Measurements from ENCODE around the gene MAU2. TPM values are rescaled to one million over a fixed set of nuclear protein-coding genes. Genes with fewer than 3 reads are reported as not detected.

MAU2 gene
- total and polyA plus RNA-seq, 2 of the 13 experiments (the other 11 are each of a cell fraction or from before 2014, with no cell fraction given) = 16.8 to 33.8 TPM

- TF ChIP-seq, protein P1, sequence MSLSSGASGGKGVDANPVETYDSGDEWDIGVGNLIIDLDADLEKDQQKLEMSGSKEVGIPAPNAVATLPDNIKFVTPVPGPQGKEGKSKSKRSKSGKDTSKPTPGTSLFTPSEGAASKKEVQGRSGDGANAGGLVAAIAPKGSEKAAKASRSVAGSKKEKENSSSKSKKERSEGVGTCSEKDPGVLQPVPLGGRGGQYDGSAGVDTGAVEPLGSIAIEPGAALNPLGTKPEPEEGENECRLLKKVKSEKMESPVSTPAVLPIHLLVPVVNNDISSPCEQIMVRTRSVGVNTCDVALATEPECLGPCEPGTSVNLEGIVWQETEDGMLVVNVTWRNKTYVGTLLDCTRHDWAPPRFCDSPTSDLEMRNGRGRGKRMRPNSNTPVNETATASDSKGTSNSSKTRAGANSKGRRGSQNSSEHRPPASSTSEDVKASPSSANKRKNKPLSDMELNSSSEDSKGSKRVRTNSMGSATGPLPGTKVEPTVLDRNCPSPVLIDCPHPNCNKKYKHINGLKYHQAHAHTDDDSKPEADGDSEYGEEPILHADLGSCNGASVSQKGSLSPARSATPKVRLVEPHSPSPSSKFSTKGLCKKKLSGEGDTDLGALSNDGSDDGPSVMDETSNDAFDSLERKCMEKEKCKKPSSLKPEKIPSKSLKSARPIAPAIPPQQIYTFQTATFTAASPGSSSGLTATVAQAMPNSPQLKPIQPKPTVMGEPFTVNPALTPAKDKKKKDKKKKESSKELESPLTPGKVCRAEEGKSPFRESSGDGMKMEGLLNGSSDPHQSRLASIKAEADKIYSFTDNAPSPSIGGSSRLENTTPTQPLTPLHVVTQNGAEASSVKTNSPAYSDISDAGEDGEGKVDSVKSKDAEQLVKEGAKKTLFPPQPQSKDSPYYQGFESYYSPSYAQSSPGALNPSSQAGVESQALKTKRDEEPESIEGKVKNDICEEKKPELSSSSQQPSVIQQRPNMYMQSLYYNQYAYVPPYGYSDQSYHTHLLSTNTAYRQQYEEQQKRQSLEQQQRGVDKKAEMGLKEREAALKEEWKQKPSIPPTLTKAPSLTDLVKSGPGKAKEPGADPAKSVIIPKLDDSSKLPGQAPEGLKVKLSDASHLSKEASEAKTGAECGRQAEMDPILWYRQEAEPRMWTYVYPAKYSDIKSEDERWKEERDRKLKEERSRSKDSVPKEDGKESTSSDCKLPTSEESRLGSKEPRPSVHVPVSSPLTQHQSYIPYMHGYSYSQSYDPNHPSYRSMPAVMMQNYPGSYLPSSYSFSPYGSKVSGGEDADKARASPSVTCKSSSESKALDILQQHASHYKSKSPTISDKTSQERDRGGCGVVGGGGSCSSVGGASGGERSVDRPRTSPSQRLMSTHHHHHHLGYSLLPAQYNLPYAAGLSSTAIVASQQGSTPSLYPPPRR (CRISPR knock-in tag; IDR thresholded peaks at IDR 0.05; ENCODE audit: borderline replicate concordance) = no peak; the same call in 1 of the 2 replicates
- TF ChIP-seq ETV6 (CRISPR knock-in tag; conservative IDR thresholded peaks at IDR 0.05) (no peak), ZNF432 (CRISPR knock-in tag; IDR thresholded peaks at IDR 0.05; ENCODE audit: borderline replicate concordance) (no peak), ZFP1 (CRISPR knock-in tag; IDR thresholded peaks at IDR 0.05) (no peak), GATAD1 (CRISPR knock-in tag; IDR thresholded peaks at IDR 0.05) (peak; percentile 94), ZNF780A (CRISPR knock-in tag; IDR thresholded peaks at IDR 0.05) (no peak), ZNF709 (CRISPR knock-in tag; IDR thresholded peaks at IDR 0.05) (no peak), MXD1 (CRISPR knock-in tag; IDR thresholded peaks at IDR 0.05) (no peak), TAF1 (CRISPR knock-in tag; IDR thresholded peaks at IDR 0.05) (peak; percentile 65), CHCHD3 (CRISPR knock-in tag; IDR thresholded peaks at IDR 0.05) (no peak), ISX (CRISPR knock-in tag; conservative IDR thresholded peaks at IDR 0.05) (no peak), HNF4A (CRISPR knock-in tag; IDR thresholded peaks at IDR 0.05) (peak; percentile 60), NRL (CRISPR knock-in tag; IDR thresholded peaks at IDR 0.05; ENCODE audit: borderline replicate concordance) (peak; percentile 51; the same call in 1 of the 2 replicates), ZNF547 (CRISPR knock-in tag; IDR thresholded peaks at IDR 0.05) (peak; percentile 55; the same call in 1 of the 2 replicates), ZNF354B (CRISPR knock-in tag; IDR thresholded peaks at IDR 0.05) (no peak), ZNF556 (CRISPR knock-in tag; IDR thresholded peaks at IDR 0.05; ENCODE audit: borderline replicate concordance) (peak; percentile 47; the same call in 1 of the 2 replicates), U2AF1 (optimal IDR thresholded peaks at IDR 0.05; ENCODE audit: low read depth, low read length) (peak; percentile 60), SOX13 (IDR thresholded peaks at IDR 0.05) (no peak), SOX13 (CRISPR knock-in tag; conservative IDR thresholded peaks at IDR 0.05 in 1 of 2, IDR thresholded peaks at IDR 0.05 in 1 of 2) (peak in 1 of 2 experiments; percentile 58; a peak in 2 of 4 replicates), SRSF9 (IDR thresholded peaks at IDR 0.05; ENCODE audit: borderline replicate concordance, insufficient read depth, low read depth, low read length, poor library complexity, severe bottlenecking) (no peak), MAFG (CRISPR knock-in tag; IDR thresholded peaks at IDR 0.05) (no peak), ZNF720 (CRISPR knock-in tag; IDR thresholded peaks at IDR 0.05) (no peak), HOXA7 (CRISPR knock-in tag; IDR thresholded peaks at IDR 0.05) (no peak)
- TF ChIP-seq, protein P2, sequence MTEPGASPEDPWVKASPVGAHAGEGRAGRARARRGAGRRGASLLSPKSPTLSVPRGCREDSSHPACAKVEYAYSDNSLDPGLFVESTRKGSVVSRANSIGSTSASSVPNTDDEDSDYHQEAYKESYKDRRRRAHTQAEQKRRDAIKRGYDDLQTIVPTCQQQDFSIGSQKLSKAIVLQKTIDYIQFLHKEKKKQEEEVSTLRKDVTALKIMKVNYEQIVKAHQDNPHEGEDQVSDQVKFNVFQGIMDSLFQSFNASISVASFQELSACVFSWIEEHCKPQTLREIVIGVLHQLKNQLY (CRISPR knock-in tag; IDR thresholded peaks at IDR 0.05) = no peak
Measured at GRCh38 chr19:19366434-19367396, 46.1 kb downstream of the MAU2 start (continued).

Data from HepG2 (cell line).